Measurements from ENCODE around the gene SPATA31D1.

The SPATA31D1 gene

DNA sequence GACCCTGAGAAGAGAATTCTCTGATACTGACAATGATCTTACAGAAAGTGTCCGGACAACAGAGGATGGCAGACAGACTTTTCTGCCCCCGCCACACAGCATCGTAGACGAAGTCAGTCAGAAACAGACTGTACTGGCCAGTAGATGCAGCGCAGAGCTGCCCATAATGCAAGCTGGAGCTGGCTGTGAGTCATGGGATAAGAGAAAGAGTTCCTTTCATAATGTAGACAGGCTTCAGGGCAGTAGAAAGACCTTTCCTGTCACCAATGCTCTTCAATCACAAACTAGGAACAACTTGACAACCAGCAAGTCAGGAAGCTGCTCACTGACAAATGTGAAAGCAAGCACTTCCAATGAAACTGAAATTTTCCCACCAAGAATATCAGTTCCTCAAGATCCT lies 5.1 kb downstream of the SPATA31D1 start:
- H3K27ac ChIP-seq (ENCODE audit: low read depth, low read length), result no peak overlapping the region
- no peak overlapping the region for H3K9ac ChIP-seq (ENCODE audit: low read length)
- no peak overlapping the region for H3K4me3 ChIP-seq (ENCODE audit: insufficient read depth, low read length, poor library complexity, severe bottlenecking)
- H3K9me3 ChIP-seq (ENCODE audit: insufficient read depth, low read length), result no peaks in the 10 kb centered on the region
- no peaks in the 10 kb centered on the region for H3K79me2 ChIP-seq (ENCODE audit: insufficient read depth, low read length)
- TF ChIP-seq EZH2phosphoT487 (conservative IDR thresholded peaks at IDR 0.05; ENCODE audit: low read length), result no peak
- TF ChIP-seq, protein P1, sequence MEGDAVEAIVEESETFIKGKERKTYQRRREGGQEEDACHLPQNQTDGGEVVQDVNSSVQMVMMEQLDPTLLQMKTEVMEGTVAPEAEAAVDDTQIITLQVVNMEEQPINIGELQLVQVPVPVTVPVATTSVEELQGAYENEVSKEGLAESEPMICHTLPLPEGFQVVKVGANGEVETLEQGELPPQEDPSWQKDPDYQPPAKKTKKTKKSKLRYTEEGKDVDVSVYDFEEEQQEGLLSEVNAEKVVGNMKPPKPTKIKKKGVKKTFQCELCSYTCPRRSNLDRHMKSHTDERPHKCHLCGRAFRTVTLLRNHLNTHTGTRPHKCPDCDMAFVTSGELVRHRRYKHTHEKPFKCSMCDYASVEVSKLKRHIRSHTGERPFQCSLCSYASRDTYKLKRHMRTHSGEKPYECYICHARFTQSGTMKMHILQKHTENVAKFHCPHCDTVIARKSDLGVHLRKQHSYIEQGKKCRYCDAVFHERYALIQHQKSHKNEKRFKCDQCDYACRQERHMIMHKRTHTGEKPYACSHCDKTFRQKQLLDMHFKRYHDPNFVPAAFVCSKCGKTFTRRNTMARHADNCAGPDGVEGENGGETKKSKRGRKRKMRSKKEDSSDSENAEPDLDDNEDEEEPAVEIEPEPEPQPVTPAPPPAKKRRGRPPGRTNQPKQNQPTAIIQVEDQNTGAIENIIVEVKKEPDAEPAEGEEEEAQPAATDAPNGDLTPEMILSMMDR (IDR thresholded peaks at IDR 0.05; ENCODE audit: insufficient read depth, low read length, poor library complexity, severe bottlenecking), result no peak
- H3F3A ChIP-seq (ENCODE audit: insufficient read depth), result no peaks in the 10 kb centered on the region
- no peak overlapping the region for H3K4me2 ChIP-seq (ENCODE audit: low read depth, low read length, poor library complexity, severe bottlenecking)
- H2AFZ ChIP-seq (ENCODE audit: low read depth, low read length, severe bottlenecking), result no peak overlapping the region
- H3K27me3 ChIP-seq (ENCODE audit: low read length), result no peaks in the 10 kb centered on the region
- H3K9me2 ChIP-seq (replicated peaks; ENCODE audit: insufficient read depth, low read length), result no peaks in the 10 kb centered on the region
- H4K20me1 ChIP-seq (ENCODE audit: low read depth, low read length), result no peaks in the 10 kb centered on the region
- H3K36me3 ChIP-seq (ENCODE audit: low read length), result no peaks in the 10 kb centered on the region

DNA sequence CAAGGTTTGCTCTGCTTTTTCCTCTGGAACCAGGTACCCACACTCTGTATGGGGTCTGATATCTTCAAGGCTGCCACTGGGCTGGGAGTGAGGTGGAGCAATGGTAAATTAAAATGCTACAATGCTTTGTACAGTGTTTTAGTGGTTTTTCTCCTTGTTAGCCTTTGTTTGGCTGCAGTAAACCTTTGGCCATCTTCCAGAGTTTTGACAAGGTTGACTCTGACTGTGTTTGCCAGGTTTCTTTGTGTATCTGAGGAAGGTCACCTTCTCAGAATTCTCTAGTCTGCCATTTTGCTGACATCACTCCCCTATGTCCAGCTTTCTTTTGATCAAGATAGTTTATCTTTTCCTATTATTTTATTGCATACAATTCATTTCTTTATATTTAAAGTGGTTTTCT lies 11.2 kb downstream of the SPATA31D1 start:
- H3K4me2 ChIP-seq (ENCODE audit: low read depth, low read length, poor library complexity, severe bottlenecking), result no peak overlapping the region
- no peak overlapping the region for H3K9ac ChIP-seq (ENCODE audit: low read length)
- no peaks in the 10 kb centered on the region for H3F3A ChIP-seq (ENCODE audit: insufficient read depth)
- H3K9me2 ChIP-seq (replicated peaks; ENCODE audit: insufficient read depth, low read length), result no peaks in the 10 kb centered on the region
- H3K36me3 ChIP-seq (ENCODE audit: low read length), result no peaks in the 10 kb centered on the region
- TF ChIP-seq, protein P1 (IDR thresholded peaks at IDR 0.05; ENCODE audit: insufficient read depth, low read length, poor library complexity, severe bottlenecking), result no peak
- TF ChIP-seq EZH2phosphoT487 (conservative IDR thresholded peaks at IDR 0.05; ENCODE audit: low read length), result no peak
- no peaks in the 10 kb centered on the region for H3K9me3 ChIP-seq (ENCODE audit: insufficient read depth, low read length)
- H3K27me3 ChIP-seq (ENCODE audit: low read length), result no peaks in the 10 kb centered on the region
- no peak overlapping the region for H3K4me3 ChIP-seq (ENCODE audit: insufficient read depth, low read length, poor library complexity, severe bottlenecking)
- no peaks in the 10 kb centered on the region for H4K20me1 ChIP-seq (ENCODE audit: low read depth, low read length)
- H3K27ac ChIP-seq (ENCODE audit: low read depth, low read length), result no peak overlapping the region
- H3K79me2 ChIP-seq (ENCODE audit: insufficient read depth, low read length), result no peaks in the 10 kb centered on the region
- no peak overlapping the region for H2AFZ ChIP-seq (ENCODE audit: low read depth, low read length, severe bottlenecking)

- no peak overlapping the region for H3K4me2 ChIP-seq (ENCODE audit: low read depth, low read length, poor library complexity, severe bottlenecking)
- H3F3A ChIP-seq (ENCODE audit: insufficient read depth), result no peaks in the 10 kb centered on the region
- H3K4me3 ChIP-seq (ENCODE audit: insufficient read depth, low read length, poor library complexity, severe bottlenecking), result no peak overlapping the region
- no peak overlapping the region for H2AFZ ChIP-seq (ENCODE audit: low read depth, low read length, severe bottlenecking)
- no peaks in the 10 kb centered on the region for H3K36me3 ChIP-seq (ENCODE audit: low read length)
- no peaks in the 10 kb centered on the region for H4K20me1 ChIP-seq (ENCODE audit: low read depth, low read length)
- no peak overlapping the region for H3K27ac ChIP-seq (ENCODE audit: low read depth, low read length)
- H3K79me2 ChIP-seq (ENCODE audit: insufficient read depth, low read length), result no peaks in the 10 kb centered on the region
- no peaks in the 10 kb centered on the region for H3K9me3 ChIP-seq (ENCODE audit: insufficient read depth, low read length)
- H3K27me3 ChIP-seq (ENCODE audit: low read length), result no peaks in the 10 kb centered on the region
- H3K9me2 ChIP-seq (replicated peaks; ENCODE audit: insufficient read depth, low read length), result no peaks in the 10 kb centered on the region; the same call in 1 of the 2 replicates
- no peak overlapping the region for H3K9ac ChIP-seq (ENCODE audit: low read length)
- TF ChIP-seq EZH2phosphoT487 (conservative IDR thresholded peaks at IDR 0.05; ENCODE audit: low read length), result no peak
- TF ChIP-seq, protein P1 (IDR thresholded peaks at IDR 0.05; ENCODE audit: insufficient read depth, low read length, poor library complexity, severe bottlenecking), result no peak
These were observed 22.1 kb downstream of the SPATA31D1 start for GRCh38 chr9:82010711-82011110.
